AML-193 (cell line): ENCODE results near the gene ZNF335.
"Not testable (repeated sequence)": the region's sequence is repeated elsewhere in the genome, so short reads cannot be mapped to it uniquely, and the experiment has no call there.

Experiments used
- DNase-seq, 2 experiments: peaks; one replicate each; lab custom pipeline; 2025; lab: John Stamatoyannopoulos, UW

ZNF335 gene

GRCh38 chr20:45969712-45970634 is 2.0 kb downstream of the ZNF335 start:
- DNase-seq = peak; percentile 47 to 50

- no peak for DNase-seq
These were observed 2.9 kb downstream of the ZNF335 start for GRCh38 chr20:45968801-45969711.

- no peak for DNase-seq
These were observed 3.8 kb downstream of the ZNF335 start for GRCh38 chr20:45968081-45968671.

- no peak for DNase-seq
These were observed 4.4 kb downstream of the ZNF335 start for GRCh38 chr20:45967551-45968080.

GRCh38 chr20:45965169-45966002 is 6.6 kb downstream of the ZNF335 start:
- DNase-seq = no peak

- no peak for DNase-seq
These were observed 8.0 kb downstream of the ZNF335 start for GRCh38 chr20:45964006-45964400.

- peak; percentile 26 to 43 for DNase-seq
These were observed 8.7 kb downstream of the ZNF335 start for GRCh38 chr20:45963059-45964005.

- DNase-seq = no peak
These were observed 9.8 kb downstream of the ZNF335 start for GRCh38 chr20:45962031-45962755.

GRCh38 chr20:45959956-45960630 is 11.9 kb downstream of the ZNF335 start:
- DNase-seq = no peak

- no peak for DNase-seq
These were observed 12.9 kb downstream of the ZNF335 start for GRCh38 chr20:45959126-45959525.

- no peak for DNase-seq
These were observed 13.4 kb downstream of the ZNF335 start for GRCh38 chr20:45958593-45958992.

- DNase-seq = no peak
These were observed 14.7 kb downstream of the ZNF335 start for GRCh38 chr20:45957021-45957941.

- not testable (repeated sequence) for DNase-seq
These were observed 15.7 kb downstream of the ZNF335 start for GRCh38 chr20:45956326-45956725.

- no peak for DNase-seq
These were observed 18.3 kb downstream of the ZNF335 start for GRCh38 chr20:45953672-45954071.

- DNase-seq = no peak
These were observed 19.1 kb downstream of the ZNF335 start for GRCh38 chr20:45952861-45953260.

GRCh38 chr20:45951925-45952834 is 19.8 kb downstream of the ZNF335 start:
- DNase-seq = no peak

GRCh38 chr20:45950330-45950646 is 21.7 kb downstream of the ZNF335 start:
- no peak for DNase-seq
